Tibial artery (tissue), 4 donors: ENCODE results near the gene C1QC.
"Not testable (repeated sequence)": the region's sequence is repeated elsewhere in the genome, so short reads cannot be mapped to it uniquely, and the experiment has no call there.

ENCODE experiments used
- DNase-seq, 2 donors: peaks; one replicate each; pipeline ENCODE4 v3.0.0-alpha.2; 2019
- H3K27ac ChIP-seq, 2 donors: fragments of 200-600 bp; sonication (generic) in 1 of 2; 1 replicate in 1 of 2; 2 replicates in 1 of 2; pipeline ENCODE4 v1.5.1; 2018 to 2019; ENCODE audit warnings: mild to moderate bottlenecking in 1 of 2
- H3K27me3 ChIP-seq, 2 donors: fragments of 200-600 bp; sonication (generic) in 1 of 2; one replicate each; pipeline versions ENCODE4 v1.5.1 to v1.6.0; 2016 to 2019
- H3K36me3 ChIP-seq, 3 donors: fragments of 200-600 bp; sonication (generic) in 2 of 3; one replicate each; pipeline ENCODE4 v1.5.1; 2016 to 2019; ENCODE audit warnings: mild to moderate bottlenecking in 2 of 3
- H3K4me1 ChIP-seq, 4 donors: fragments of 200-600 bp; sonication (generic) in 2 of 4; 1 replicate in 3 of 4; 2 replicates in 1 of 4; pipeline ENCODE4 v1.5.1; 2016 to 2019
- H3K4me3 ChIP-seq, 2 donors: fragments of 200-600 bp; sonication (generic) in 1 of 2; 1 replicate in 1 of 2; 2 replicates in 1 of 2; pipeline ENCODE4 v1.5.1; 2018 to 2019; ENCODE audit warnings: mild to moderate bottlenecking in 2 of 2
- H3K9me3 ChIP-seq, 3 donors: fragments of 200-600 bp; sonication (generic) in 1 of 3; one replicate each; pipeline ENCODE4 v1.5.1; 2016 to 2019
- intact Hi-C: fragments of 100-400 bp; cut with DNase I; formaldehyde crosslinking; loops from one replicate; pipeline ENCODE4 v1.15.0; 2023; ENCODE audit warnings: low total_unique reads
- TF ChIP-seq, protein P1 (sequence below), 2 experiments: fragments of 200-600 bp in 1 of 2; fragments of 450-650 bp in 1 of 2; IDR thresholded peaks; one replicate each; pipeline ENCODE4 v1.5.1; 2017 to 2019; ENCODE audit warnings: antibody characterized with exemption in 2 of 2, mild to moderate bottlenecking in 1 of 2, moderate library complexity in 1 of 2

The C1QC gene

GRCh38 chr1:22674410-22674749, 30.9 kb downstream of the C1QC start:
- TF ChIP-seq, protein P1, sequence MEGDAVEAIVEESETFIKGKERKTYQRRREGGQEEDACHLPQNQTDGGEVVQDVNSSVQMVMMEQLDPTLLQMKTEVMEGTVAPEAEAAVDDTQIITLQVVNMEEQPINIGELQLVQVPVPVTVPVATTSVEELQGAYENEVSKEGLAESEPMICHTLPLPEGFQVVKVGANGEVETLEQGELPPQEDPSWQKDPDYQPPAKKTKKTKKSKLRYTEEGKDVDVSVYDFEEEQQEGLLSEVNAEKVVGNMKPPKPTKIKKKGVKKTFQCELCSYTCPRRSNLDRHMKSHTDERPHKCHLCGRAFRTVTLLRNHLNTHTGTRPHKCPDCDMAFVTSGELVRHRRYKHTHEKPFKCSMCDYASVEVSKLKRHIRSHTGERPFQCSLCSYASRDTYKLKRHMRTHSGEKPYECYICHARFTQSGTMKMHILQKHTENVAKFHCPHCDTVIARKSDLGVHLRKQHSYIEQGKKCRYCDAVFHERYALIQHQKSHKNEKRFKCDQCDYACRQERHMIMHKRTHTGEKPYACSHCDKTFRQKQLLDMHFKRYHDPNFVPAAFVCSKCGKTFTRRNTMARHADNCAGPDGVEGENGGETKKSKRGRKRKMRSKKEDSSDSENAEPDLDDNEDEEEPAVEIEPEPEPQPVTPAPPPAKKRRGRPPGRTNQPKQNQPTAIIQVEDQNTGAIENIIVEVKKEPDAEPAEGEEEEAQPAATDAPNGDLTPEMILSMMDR (IDR thresholded peaks at IDR 0.05), result no peak
- H3K36me3 ChIP-seq, result no peaks in the 10 kb centered on the region
- DNase-seq, result no peak
- H3K9me3 ChIP-seq, result no peaks in the 10 kb centered on the region
- H3K27ac ChIP-seq, result no peak overlapping the region
- intact Hi-C loops, result no loop called here
- no peak overlapping the region for H3K4me3 ChIP-seq
- no peaks in the 10 kb centered on the region for H3K4me1 ChIP-seq
- peaks cover 0 to 74% of the 10 kb centered on the region in 2 donors for H3K27me3 ChIP-seq

GRCh38 chr1:22676151-22676550, 32.7 kb downstream of the C1QC start:
- H3K4me1 ChIP-seq, DNase-seq, intact Hi-C loops, H3K36me3 ChIP-seq, H3K4me3 ChIP-seq, H3K9me3 ChIP-seq, H3K27ac ChIP-seq: not testable (repeated sequence)
- H3K27me3 ChIP-seq, result peaks cover 0 to 61% of the 10 kb centered on the region in 2 donors

- H3K4me1 ChIP-seq, result no peaks in the 10 kb centered on the region
- intact Hi-C loops, result no loop called here
- no peaks in the 10 kb centered on the region for H3K36me3 ChIP-seq
- H3K27me3 ChIP-seq, result peaks cover 0 to 59% of the 10 kb centered on the region in 2 donors
- no peak overlapping the region for H3K27ac ChIP-seq
- no peak overlapping the region for H3K4me3 ChIP-seq
- DNase-seq, result no peak
- H3K9me3 ChIP-seq, result no peaks in the 10 kb centered on the region
- TF ChIP-seq, protein P1 (IDR thresholded peaks at IDR 0.05), result no peak
Observed at GRCh38 chr1:22676916-22677583, 33.6 kb downstream of the C1QC start.

DNA sequence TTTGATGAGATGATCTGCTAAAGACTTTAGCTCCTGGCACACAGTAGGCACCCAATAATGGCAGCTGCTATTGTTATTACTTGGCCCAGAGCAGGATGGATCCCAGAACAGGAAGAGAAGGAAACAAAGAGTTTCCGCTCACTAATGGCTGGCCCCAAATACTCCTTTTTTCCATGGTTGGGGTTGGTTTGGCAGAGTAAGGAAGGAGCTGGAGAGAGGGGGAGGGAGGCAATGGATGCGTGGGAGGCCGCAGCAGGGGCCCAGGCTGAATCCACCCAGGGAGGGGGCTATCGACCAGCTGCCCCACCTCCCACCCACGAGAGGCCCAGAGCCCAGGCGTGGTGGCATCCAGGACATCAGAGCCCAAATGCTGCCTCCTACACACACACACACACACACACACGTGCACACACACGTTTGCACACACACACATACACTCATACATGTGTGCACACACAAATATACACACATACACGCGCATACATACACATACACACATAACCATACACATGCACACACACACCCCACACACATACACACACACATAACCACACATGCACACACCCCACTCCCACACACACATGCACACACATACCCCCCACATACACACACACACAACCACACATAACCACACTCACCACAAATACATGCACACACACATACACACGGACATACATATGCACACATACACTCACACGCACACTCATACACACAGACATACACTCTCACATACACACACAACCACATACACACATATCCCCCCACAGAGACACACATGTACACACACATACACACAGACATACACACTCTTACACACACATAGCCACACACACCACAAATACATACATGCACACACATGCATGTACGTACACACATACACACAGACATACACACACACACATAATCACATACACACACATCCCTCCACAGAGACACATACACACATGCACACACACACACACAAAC, 34.8 kb downstream of the C1QC start:
- Histone ChIP-seq H3K27me3 (peaks cover 0 to 57% of the 10 kb centered on the region in 2 donors), H3K4me3 (no peak overlapping the region), H3K4me1 (no peaks in the 10 kb centered on the region), H3K9me3 (no peaks in the 10 kb centered on the region), H3K27ac (no peak overlapping the region), H3K36me3 (no peaks in the 10 kb centered on the region)
- TF ChIP-seq, protein P1 (IDR thresholded peaks at IDR 0.05), result no peak
- intact Hi-C loops, result no loop called here
- no peak for DNase-seq

DNA sequence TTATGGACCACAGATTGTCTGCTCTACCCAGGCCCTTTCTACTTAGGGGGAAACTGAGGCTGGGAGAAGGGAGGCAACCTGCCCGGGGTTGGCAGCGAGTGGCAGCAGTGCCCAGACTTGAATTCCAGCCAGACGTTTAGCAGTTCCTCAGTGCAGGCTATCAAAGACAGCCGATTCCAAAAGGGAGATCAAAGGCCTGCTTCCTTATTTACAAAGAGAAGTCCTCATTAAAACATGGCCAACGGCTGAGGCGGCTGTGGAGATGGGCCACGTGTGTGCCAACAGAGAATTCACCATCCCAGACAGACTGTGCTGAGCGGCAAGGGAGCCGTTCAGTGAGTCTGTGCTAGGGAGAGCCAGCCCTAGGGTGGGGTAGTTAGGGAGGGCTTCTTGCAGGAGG, 37.3 kb downstream of the C1QC start:
- no peaks in the 10 kb centered on the region for H3K4me1 ChIP-seq
- TF ChIP-seq, protein P1 (IDR thresholded peaks at IDR 0.05), result no peak
- peaks cover 0 to 58% of the 10 kb centered on the region in 2 donors for H3K27me3 ChIP-seq
- no peak overlapping the region for H3K4me3 ChIP-seq
- no peaks in the 10 kb centered on the region for H3K36me3 ChIP-seq
- H3K27ac ChIP-seq, result no peak overlapping the region
- intact Hi-C loops, result no loop called here
- DNase-seq, result no peak
- no peaks in the 10 kb centered on the region for H3K9me3 ChIP-seq
